HG03159 (cell line): ENCODE results near the gene TSKU.

Experiments
- ATAC-seq: cut with Tn5 transposase; IDR thresholded peaks from one replicate; pipeline ENCODE4 v1.9.1; 2021; ENCODE audit warnings: mild to moderate bottlenecking, moderate library complexity; ENCODE audit not compliant: unreplicated experiment

TSKU gene

DNA sequence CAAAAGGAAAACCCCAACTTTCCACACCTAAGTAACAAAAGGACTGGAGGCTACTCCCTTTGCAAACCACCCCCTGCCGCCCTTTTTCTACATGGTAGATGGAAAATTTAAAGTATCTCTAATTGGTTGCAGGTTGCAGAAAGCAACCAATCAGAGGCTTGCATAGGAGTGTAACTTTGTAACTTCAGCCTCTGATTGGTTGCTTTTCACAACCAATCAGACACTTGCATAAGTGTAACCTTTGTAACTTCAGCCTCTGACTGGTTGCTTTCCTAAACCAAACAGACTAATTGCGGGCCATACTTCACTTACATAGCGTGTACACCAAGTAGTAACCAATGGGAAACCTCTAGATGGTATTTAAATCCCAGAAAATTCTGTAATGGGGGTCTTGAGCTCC, 60.8 kb downstream of the TSKU start:
- ATAC-seq, result no peak

DNA sequence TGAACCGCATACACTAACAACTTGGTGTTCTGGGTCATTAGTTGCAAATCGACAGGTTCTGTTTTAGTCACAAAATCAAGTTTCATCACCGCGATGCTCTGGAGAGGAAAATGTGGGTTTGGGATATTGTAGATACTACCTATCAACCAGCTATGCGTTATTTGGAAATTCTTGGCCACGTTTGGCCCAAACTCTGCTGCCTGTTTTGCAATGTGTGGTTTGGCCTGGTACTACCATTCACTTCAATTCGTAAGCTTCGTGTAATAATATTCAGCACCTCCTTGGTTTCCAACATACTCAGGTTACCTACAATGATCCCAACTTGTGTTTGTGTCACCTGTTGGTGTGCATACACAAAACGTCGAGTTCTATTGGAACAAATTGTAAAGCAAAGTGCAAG, 61.4 kb downstream of the TSKU start:
- no peak for ATAC-seq

DNA sequence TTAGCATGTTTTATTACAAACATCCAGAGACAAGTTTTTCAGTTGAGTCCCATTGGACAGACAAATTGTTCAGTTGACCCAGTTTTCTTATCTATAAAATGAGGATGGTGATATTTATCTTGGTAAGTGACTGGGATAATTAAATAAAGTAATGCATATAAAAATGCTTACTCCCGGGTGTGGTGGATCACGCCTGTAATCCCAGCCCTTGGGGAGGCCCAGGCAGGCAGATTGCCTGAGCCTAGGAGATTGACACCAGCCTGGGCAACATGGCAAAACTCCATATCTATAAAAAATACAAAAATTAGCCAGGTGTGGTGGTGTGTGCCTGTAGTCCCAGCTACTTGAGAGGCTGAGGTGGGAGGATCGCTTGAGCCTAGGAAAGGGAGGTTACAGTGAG, 61.9 kb downstream of the TSKU start:
- ATAC-seq, result no peak

GRCh38 chr11:76846441-76846840, 63.3 kb downstream of the TSKU start:
- no peak for ATAC-seq
